ENCODE data around the gene OARD1.
A peak's percentile ranks its signal among the peaks of the same experiment; 100 is the strongest.
"Not testable (repeated sequence)": the region's sequence is repeated elsewhere in the genome, so short reads cannot be mapped to it uniquely, and the experiment has no call there.

Gene OARD1

GRCh38 chr6:41071923-41072835 lies at the start of gene OARD1:
OARD1 (minus strand) TSS chr6:41072356; CDS start chr6:41071634, 722 bp downstream.
- peak; percentile 100 for DNase-seq

- DNase-seq, result no peak
Measured at GRCh38 chr6:41120058-41120457, 47.9 kb upstream of the OARD1 start.

GRCh38 chr6:41119508-41119907 lies 47.4 kb upstream of the OARD1 start:
- DNase-seq, result no peak

DNA sequence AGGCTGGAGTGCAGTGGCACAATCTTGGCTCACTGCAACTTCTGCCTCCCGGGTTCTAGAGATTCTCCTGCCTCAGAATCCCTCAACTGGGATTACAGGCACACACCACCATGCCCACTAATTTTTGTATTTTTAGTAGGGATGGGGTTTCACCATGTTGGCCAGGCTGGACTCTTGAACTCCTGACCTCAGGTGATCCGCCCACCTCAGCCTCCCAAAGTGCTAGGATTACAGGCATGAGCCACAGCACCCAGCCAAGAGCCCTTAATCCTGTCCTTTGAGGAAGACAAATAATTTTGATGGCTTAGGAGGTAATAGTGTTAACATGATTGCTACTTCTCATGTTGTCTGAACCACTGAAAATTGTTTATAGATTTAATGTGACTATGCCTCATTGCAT lies 42.9 kb upstream of the OARD1 start:
- not testable (repeated sequence) for DNase-seq

DNA sequence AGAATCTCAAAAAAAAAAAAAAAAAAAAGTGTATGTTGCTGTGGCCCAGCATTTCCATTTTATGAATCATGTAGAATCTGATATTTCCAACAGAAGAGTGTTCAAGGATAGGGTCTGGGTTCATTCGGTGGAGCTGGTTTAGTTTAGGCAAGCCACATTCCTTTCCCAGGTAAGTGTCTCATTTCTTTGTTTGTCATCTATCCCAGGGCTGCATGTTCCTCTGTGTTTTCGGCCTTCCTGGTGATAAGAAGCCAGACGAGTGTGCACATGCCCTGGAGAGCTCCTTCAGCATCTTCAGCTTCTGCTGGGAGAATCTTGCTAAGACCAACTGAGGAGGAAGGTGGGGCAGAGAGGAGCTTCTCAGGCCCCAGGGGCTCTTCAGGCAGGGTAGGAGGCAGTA lies 38.9 kb upstream of the OARD1 start:
- no peak for DNase-seq

DNA sequence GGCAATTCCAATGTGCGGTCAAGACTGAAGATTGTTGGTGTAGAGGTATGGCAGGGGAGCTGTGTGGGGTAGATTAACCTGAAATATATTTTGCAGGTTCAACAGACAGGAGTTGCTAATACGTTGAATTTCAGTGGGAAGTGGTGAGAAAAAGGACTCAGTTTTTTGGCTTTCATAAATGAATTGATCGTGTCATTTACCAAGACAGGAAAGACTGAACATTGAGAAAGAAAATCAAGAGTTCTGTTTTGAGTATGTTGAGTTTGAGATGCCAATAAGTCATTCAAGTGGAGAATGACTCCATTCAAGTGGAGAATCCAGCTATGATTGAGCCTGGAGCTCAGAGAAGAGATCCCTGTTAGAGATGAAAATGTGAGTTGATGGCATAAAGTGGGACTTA lies 31.7 kb upstream of the OARD1 start:
- no peak for DNase-seq

GRCh38 chr6:41100871-41101287 lies 28.7 kb upstream of the OARD1 start:
- peak in 1 of 6 experiments; percentile 36 for DNase-seq

- no peak for DNase-seq
Measured at GRCh38 chr6:41098366-41098765, 26.2 kb upstream of the OARD1 start.

DNA sequence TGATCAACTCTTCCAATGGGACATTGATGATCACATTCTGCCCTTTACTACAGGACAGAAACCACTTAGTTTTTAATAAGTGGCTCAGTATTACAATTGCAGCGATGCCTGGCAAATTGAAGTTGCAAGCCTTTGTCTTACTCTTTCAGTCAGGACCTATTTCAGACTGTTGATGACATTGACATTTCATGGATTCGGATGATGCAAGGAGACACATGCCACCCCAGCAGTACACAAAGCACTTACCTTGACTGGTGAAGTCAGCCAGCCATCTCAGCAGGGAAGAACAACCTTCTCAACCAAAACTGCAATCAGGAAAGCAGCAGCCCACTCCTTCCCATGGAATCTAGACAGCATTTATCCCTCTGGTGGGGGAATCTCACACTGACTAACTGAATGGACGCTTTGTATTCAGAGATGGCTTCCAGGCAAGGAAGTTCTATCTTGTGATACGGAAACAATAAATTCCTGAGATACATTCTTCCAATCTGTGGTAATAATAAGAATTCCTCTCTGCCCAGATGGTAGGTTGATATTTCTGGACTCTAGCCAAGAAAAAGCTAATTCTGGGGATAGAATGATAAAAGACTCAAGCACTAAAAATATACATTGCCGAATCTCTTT lies 25.4 kb upstream of the OARD1 start:
- no peak for DNase-seq

GRCh38 chr6:41093729-41094128 lies 21.6 kb upstream of the OARD1 start:
- no peak for DNase-seq

DNA sequence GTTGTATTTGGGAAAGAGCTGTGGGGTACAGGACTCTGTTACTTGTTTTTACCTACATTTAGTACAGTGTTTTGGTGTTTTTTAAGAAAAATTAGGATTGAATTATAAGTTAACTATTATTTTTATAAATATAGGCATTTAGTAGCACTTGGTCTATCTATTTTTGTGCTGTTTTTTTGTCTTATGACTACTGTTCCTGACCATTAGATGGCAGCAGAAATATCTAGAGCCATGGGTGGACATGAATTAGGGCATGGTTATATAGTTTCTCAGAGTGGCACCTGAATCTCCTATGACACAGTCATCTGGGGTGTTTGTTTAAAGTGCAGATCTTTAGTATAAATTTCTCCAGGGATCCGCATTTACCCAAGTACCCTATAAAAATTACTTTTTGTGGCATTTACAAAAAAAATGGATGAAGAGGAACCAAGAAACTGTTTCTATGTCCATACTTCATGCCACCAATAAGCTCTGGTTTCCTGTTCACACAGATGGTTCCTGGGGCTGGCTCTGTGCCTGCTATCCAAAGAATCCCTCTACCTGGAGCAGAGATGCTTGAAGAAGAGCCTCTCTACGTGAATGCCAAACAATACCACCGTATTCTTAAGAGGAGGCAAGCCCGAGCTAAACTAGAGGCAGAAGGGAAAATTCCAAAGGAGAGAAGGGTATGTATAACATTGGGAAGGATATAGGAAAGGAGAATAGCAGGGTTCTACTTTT lies 20.4 kb upstream of the OARD1 start:
- no peak for DNase-seq

- DNase-seq, result no peak
Measured at GRCh38 chr6:41090841-41091761, 18.9 kb upstream of the OARD1 start.

DNA sequence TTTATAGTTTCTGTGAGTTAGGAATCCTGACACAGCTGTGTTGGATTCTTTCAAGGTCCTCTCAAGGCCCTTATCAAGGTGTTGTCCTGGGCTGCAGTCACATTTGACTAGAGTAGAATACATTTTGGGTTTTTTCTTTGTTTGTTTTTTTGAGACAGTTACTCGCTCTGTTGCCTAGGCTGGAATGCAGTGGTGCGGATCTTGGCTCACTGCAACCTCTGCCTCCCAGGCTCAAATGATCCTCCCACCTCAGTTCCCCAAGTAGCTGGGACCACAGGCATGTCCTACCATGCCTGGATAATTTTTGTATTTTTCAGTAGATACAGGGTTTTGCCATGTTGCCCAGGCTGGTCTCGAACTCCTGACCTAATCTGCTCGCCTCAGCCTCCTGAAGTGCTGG lies 16.3 kb upstream of the OARD1 start:
- no peak for DNase-seq

GRCh38 chr6:41085182-41085581 lies 13.0 kb upstream of the OARD1 start:
- no peak for DNase-seq

DNA sequence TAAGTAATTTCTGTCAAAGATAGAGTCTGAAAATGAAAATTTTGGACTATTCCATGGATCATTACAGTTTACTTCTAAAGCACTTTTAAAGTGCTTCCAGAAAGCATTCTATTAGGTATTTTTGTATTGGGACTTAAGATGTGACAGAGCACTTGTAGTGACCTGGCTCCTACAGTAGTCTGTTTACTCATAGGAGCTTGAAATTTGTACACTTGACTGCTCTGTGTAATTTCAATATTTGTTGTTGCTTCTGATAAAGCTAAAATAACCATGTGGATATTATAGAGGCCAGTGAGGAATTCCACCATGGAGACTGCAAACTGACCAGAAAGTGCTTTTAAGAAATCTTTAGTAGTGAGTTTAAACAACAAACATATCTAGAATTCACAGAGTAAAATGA lies 10.9 kb upstream of the OARD1 start:
- no peak for DNase-seq

DNA sequence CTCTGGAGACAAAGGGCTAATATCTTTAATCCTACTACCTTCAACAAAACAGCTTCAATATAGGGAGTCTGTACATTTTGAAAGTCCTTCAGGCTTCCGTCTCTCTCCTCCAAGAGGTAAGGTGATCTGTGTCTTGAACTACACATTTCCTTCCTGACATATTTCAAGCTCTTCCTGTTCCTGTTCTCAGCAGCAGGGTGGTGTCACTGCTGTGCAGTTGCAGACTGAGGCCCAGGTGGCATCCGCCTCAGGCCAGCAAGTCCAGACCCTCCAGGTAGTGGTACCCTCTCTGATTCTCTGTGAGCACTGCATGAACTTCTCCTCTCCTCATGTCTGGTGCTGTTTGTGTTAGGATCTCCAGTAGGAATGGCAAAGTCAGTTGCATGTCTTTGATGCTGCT lies 8.5 kb upstream of the OARD1 start:
- DNase-seq, result peak in 5 of 6 experiments; percentile 3 to 47 (median 18)

GRCh38 chr6:41079080-41079479 lies 6.9 kb upstream of the OARD1 start:
- no peak for DNase-seq

GRCh38 chr6:41078101-41078500 lies 5.9 kb upstream of the OARD1 start:
- DNase-seq, result no peak

GRCh38 chr6:41077536-41077935 lies 5.4 kb upstream of the OARD1 start:
- DNase-seq, result no peak

GRCh38 chr6:41075651-41076626 lies 3.8 kb upstream of the OARD1 start:
- DNase-seq, result no peak

Data from stimulated activated naive CD4-positive, alpha-beta T cell (primary cell).